ENCODE results near the gene MFSD6.
"Not testable (repeated sequence)": the region's sequence is repeated elsewhere in the genome, so short reads cannot be mapped to it uniquely, and the experiment has no call there.

MFSD6 gene

GRCh38 chr2:190407662-190408537, at the start of gene MFSD6:
MFSD6 (plus strand) TSS chr2:190408355; CDS start chr2:190436030, 27,675 bp downstream.
- DNase-seq (ENCODE audit: low read depth): peak; percentile 44

GRCh38 chr2:190358655-190359448, 49.3 kb upstream of the MFSD6 start:
- DNase-seq (ENCODE audit: low read depth): not testable (repeated sequence)

DNA sequence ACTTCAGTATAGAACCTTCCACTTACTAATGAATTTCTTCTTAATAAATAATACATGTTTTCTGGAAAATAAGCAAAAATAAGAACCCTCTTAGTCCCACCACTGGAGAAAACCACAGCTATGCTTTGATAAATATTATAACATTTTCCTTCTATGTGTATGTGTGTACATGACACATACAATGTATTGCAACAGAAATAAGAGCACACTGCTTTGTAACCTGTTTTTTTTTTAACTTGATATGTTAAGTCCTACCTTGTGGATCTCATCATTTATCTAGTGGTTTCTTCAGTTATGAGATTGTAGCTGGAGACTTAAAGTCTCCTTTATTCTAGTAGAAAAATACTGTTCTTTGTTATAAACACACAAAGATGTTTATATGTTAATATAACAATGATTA, 47.6 kb upstream of the MFSD6 start:
- no peak for DNase-seq (ENCODE audit: low read depth)

GRCh38 chr2:190360965-190361364, 47.2 kb upstream of the MFSD6 start:
- no peak for DNase-seq (ENCODE audit: low read depth)

GRCh38 chr2:190361572-190361971, 46.6 kb upstream of the MFSD6 start:
- no peak for DNase-seq (ENCODE audit: low read depth)

DNA sequence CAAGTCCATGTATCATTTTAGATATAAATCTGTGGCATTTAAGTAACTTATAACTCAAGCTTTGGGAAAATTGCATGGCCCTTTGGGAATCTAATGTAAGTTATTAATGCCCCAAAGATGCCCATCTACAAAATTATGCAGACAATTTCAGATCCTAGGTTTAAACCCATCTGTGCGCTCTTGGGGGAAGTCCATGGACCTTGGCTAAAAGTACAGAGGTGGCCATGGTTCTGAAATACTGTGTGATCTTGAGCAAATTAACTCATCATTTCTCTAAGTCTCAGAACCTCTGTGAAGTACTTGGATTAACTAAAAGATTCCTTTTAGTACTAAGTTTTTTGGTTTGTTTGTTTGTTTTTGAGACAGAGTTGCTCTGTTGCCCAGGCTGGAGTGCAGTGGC, 45.3 kb upstream of the MFSD6 start:
- no peak for DNase-seq (ENCODE audit: low read depth)

- no peak for DNase-seq (ENCODE audit: low read depth)
Measured at GRCh38 chr2:190365499-190366204, 42.5 kb upstream of the MFSD6 start.

DNA sequence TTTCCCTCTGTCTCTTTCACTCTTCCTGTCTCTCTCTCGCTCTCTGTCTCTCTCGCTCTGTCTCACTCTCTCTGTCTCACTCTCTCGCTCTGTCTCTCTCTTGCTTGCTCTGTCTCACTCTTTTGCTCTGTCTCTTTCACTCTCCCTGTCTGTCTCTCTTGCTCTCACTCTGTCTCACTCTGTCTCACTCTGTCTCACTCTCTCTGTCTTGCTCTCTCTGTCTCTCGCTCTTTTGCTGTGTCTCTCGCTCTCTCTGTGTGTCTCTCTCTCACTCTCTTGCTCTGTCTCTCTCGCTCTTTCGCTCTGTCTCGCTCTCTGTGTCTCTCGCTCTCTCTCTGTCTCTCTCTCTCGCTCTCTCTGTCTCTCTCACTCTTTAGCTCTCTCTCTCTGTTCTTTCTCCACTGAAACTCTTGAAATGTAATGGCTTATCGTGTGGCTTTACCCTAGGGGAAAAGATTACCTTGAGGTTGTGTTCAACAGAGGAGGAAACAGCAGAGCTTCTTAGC, 41.9 kb upstream of the MFSD6 start:
- no peak for DNase-seq (ENCODE audit: low read depth)

DNA sequence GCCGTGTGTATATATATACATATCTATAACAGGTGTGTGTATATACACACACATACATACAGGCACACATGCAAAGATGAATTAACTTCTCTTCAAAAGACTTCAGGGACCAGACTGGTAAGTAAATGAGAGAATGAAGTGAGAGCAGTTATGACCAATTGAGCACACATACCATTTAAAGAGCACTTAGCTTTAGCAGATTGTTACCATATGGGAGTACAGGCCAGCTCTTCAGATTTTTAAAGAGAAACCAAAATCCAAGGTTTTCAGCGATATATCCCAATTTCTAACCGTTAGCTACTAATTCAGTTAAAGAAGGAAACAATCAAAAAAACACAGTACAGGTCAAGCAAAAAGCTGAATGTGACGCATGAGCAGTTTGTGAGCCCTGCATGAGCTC, 41.1 kb upstream of the MFSD6 start:
- no peak for DNase-seq (ENCODE audit: low read depth)

DNA sequence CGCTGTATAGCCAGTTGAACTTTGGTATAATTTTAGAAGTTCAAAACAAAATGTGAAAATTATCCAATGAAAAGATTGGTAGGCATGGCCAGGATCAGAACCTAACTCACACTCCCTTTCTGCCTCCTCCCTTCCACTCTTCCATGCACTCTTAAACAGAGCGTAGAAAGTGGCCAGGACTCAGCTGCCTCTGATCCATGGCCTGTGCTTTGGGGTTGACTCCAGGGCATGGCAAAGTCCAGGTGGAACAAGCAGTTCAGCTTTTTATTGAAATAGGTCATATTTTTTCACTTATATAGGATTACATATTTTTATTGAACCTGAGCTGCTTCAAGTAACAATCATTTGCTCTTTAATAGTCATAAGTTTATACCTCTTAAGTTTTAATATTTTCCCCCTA, 38.5 kb upstream of the MFSD6 start:
- no peak for DNase-seq (ENCODE audit: low read depth)

- DNase-seq (ENCODE audit: low read depth): no peak
Measured at GRCh38 chr2:190376083-190376482, 32.1 kb upstream of the MFSD6 start.

- DNase-seq (ENCODE audit: low read depth): no peak
Measured at GRCh38 chr2:190376591-190377245, 31.4 kb upstream of the MFSD6 start.

DNA sequence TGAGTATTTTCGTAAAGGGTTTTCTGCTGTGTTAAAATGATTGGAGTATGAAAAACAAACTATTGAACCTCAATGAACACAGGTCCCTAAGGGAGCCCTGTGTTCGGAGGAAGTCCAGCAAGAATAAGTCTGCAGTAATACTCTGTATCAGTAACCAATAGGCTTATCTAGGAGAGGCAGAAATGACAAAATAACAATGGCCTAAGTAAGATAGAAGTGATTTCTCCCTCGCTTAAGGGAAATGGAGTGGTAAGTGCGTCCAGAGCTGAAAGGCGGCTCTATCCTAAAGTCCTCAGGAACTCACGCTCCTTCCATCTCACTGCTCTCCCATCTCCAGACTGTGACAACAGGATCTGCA, 29.3 kb upstream of the MFSD6 start:
- DNase-seq (ENCODE audit: low read depth): no peak

- DNase-seq (ENCODE audit: low read depth): no peak
Measured at GRCh38 chr2:190379249-190379964, 28.7 kb upstream of the MFSD6 start.

DNA sequence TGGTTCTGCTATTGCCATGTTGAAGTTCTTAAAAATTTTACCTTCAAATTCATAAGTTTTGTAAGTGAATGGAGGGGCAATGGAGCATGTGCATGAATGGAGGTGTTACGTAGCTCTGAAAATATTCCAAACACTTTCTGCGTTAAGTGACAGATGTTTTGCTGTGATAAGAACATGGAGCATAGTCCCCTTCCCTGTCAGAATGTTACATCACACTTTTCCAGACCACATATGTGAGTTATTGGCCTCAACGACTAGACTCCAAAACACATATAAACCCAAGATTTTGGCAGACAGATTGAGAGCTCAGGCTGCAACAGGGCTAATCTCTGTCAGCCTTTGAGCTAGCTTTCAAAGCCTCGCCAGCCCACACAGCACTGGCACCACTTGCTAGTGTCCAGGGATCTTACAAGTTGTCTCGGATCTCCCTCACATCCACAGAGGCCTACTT, 27.2 kb upstream of the MFSD6 start:
- DNase-seq (ENCODE audit: low read depth): no peak

DNA sequence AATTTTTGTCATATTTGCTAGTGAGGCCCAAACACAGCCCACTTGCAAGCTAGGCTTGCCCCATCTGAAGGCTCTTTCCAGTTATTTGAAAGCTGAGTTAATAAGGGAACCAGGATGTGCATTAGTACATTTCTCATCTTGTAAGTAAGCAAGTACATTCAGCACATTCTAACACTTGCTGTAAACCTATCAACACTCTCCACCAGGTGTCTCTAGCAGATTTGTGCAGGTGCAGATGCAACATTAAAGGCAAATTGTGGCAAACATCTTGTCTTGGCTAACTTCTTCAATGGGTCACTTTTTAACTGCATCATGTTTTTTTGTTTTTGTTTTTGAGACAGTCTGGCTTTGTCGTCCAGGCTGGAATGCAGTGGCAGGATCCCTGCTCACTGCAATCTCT, 25.3 kb upstream of the MFSD6 start:
- peak; percentile 59 for DNase-seq (ENCODE audit: low read depth)

GRCh38 chr2:190387422-190387821, 20.7 kb upstream of the MFSD6 start:
- DNase-seq (ENCODE audit: low read depth): no peak

DNA sequence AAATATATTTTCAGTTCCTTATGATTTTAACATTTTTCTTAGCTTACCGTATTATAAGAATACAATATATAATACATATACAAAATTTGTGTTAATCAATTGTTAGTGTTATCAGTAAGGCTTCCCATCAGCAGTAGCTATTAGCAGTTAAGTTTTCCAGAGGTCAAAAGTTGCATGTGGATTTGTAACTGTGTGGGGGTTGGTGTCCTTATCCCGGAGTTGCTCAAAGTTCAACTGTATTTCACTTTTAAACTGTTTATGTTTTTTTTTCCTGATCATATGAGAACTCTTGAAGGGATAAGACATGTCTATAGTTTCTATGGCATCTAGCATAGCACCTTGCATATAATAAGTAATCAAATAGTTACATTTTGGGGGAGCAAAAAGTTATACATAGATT, 11.9 kb upstream of the MFSD6 start:
- no peak for DNase-seq (ENCODE audit: low read depth)

- DNase-seq (ENCODE audit: low read depth): no peak
Measured at GRCh38 chr2:190402986-190403603, 5.1 kb upstream of the MFSD6 start.

DNA sequence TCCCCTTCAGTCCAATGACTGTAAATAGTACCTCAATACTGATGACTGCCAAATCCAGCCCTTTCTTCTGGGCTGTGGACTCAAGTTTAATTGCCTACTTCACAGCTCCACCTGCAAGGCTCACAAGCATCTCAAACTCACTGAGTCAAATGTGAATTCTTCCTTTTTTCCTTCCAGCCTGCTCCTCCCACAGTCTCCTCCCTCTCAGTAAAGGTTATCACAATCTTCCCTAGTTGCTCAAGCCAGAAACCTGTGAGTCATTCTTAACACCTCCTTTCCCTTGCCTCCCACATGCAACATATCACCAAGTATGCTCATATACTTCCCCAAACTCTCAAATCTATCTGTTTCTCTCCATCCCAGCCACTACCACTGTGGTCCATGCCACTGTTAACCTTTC, 3.7 kb upstream of the MFSD6 start:
- peak; percentile 48 for DNase-seq (ENCODE audit: low read depth)

DNA sequence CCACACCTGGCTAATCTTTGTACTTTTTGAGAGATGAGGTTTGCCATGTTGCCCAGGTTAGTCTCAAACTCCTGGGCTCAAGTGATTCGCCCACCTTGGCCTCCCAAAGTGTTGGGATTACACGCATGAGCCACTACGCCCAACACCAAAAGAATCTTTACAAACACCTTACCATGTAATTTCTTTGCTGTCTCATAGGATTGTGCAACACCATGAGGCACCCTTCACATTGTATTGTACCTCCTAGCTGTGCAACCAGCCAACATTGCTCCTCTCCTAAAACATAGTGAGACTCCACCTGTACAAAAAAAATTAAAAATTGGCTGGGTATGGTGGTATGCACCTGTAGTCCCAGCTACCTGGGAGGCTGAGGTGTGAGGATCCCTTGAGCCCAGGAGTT, 3.1 kb upstream of the MFSD6 start:
- no peak for DNase-seq (ENCODE audit: low read depth)
